HepG2 (cell line): ENCODE measurements around the gene DENND1C. TPM values are rescaled to one million over a fixed set of nuclear protein-coding genes. Genes with fewer than 3 reads are reported as not detected.

Source experiments
- BHLHE40 ChIP-seq: IDR thresholded peaks from 2 replicates; pipeline ENCODE4 v1.6.1; 2011; ENCODE audit warnings: low read length, improper control_type of control experiment
- CBFB ChIP-seq: sonication (generic); formaldehyde crosslinking; IDR thresholded peaks from 2 replicates; pipeline ENCODE4 v1.4.0; 2020; ENCODE audit warnings: missing genetic modification reagents
- CHCHD3 ChIP-seq: sonication (generic); formaldehyde crosslinking; IDR thresholded peaks from 2 replicates; pipeline ENCODE4 v1.8.0; 2022; ENCODE audit warnings: mild to moderate bottlenecking, missing genetic modification reagents, moderate library complexity
- FOXK1 ChIP-seq: sonication (generic); formaldehyde crosslinking; IDR thresholded peaks from 2 replicates; pipeline ENCODE4 v1.4.0; 2020; ENCODE audit warnings: low read depth, missing genetic modification reagents, borderline replicate concordance
- HNF4A ChIP-seq: sonication (generic); formaldehyde crosslinking; IDR thresholded peaks from 2 replicates; pipeline ENCODE4 v1.4.0; 2020; ENCODE audit warnings: missing genetic modification reagents
- HOXA3 ChIP-seq: sonication (generic); formaldehyde crosslinking; IDR thresholded peaks from 2 replicates; pipeline ENCODE4 v1.5.0; 2020; ENCODE audit warnings: missing genetic modification reagents
- IKZF4 ChIP-seq: sonication (generic); formaldehyde crosslinking; IDR thresholded peaks from 2 replicates; pipeline ENCODE4 v1.5.1; 2020; ENCODE audit warnings: borderline replicate concordance, mild to moderate bottlenecking, low read depth, missing genetic modification reagents; ENCODE audit errors: not compliant biosample characterization
- NR2F6 ChIP-seq, 2 experiments: IDR thresholded peaks; 2 replicates each; pipeline ENCODE4 v1.6.1; 2016; ENCODE audit warnings: antibody characterized with exemption in 1 of 2, mild to moderate bottlenecking in 1 of 2
- REPIN1 ChIP-seq: sonication (generic); formaldehyde crosslinking; IDR thresholded peaks from 2 replicates; pipeline ENCODE4 v1.8.0; 2022; ENCODE audit warnings: missing genetic modification reagents, low read depth, mild to moderate bottlenecking, borderline replicate concordance
- RFX1 ChIP-seq: fragments of 450-650 bp; IDR thresholded peaks from 2 replicates; pipeline ENCODE4 v1.6.1; 2017
- SIX1 ChIP-seq: sonication (generic); formaldehyde crosslinking; IDR thresholded peaks from 2 replicates; pipeline ENCODE4 v1.4.0; 2020; ENCODE audit warnings: missing genetic modification reagents, borderline replicate concordance
- SIX4 ChIP-seq: sonication (generic); formaldehyde crosslinking; IDR thresholded peaks from 2 replicates; pipeline ENCODE4 v1.4.0; 2020; ENCODE audit warnings: missing genetic modification reagents
- TGIF2 ChIP-seq: IDR thresholded peaks from 2 replicates; pipeline ENCODE4 v1.6.1; 2016; ENCODE audit warnings: control low read depth, missing compliant biosample characterization
- ZMYM4 ChIP-seq: sonication (generic); formaldehyde crosslinking; IDR thresholded peaks from 2 replicates; pipeline ENCODE4 v1.8.1; 2023; ENCODE audit warnings: mild to moderate bottlenecking, missing genetic modification reagents
- ZNF282 ChIP-seq: fragments of 450-650 bp; IDR thresholded peaks from 2 replicates; pipeline ENCODE4 v1.6.1; 2018; ENCODE audit not compliant: partially characterized antibody
- ZNF678 ChIP-seq: sonication (generic); formaldehyde crosslinking; IDR thresholded peaks from 2 replicates; pipeline ENCODE4 v1.4.0; 2020; ENCODE audit warnings: mild to moderate bottlenecking, missing genetic modification reagents
- polyA plus RNA-seq, 8 experiments: library from polyadenylated mRNA; depleted of rRNA in 3 of 8; stranded (reverse) in 7 of 8; unstranded in 1 of 8; fragments of >200 nt; fragmentation: Illumina TruSeq in 4 of 8; extraction: Trizol in 4 of 8; gene quantifications; 2 replicates each; pipeline versions ENCODE4 v1.2.1 to v1.2.3, GENCODE V29; 2011 to 2016; ENCODE audit warnings: low read depth in 4 of 8, missing spikeins in 1 of 8, mixed read lengths in 1 of 8; ENCODE audit not compliant: insufficient read depth in 1 of 8
- total RNA-seq, 5 experiments: library from RNA; depleted of rRNA; stranded (reverse); fragments of >200 nt; fragmentation: Illumina TruSeq; extraction: Trizol; gene quantifications; 2 replicates each; pipeline ENCODE4 v1.2.3, GENCODE V29; 2016; ENCODE audit warnings: low read depth in 1 of 5
- TF ChIP-seq, protein P1 (sequence below): IDR thresholded peaks from 2 replicates; pipeline ENCODE4 v1.6.1; 2016; ENCODE audit warnings: missing genetic modification reagents, missing compliant biosample characterization
- TF ChIP-seq, protein P2 (sequence below), 2 experiments: sonication (generic) in 1 of 2; formaldehyde crosslinking in 1 of 2; IDR thresholded peaks; 2 replicates each; pipeline versions ENCODE4 v1.4.0 to v1.6.1; 2018 to 2020; ENCODE audit warnings: missing genetic modification reagents in 2 of 2, borderline replicate concordance in 1 of 2, low read depth in 1 of 2, mild to moderate bottlenecking in 1 of 2, missing biosample characterization in 1 of 2
- TF ChIP-seq, protein P3 (sequence below): sonication (generic); formaldehyde crosslinking; IDR thresholded peaks from 2 replicates; pipeline ENCODE4 v1.4.0; 2020; ENCODE audit warnings: missing genetic modification reagents
- TF ChIP-seq, protein P4 (sequence below): fragments of 450-650 bp; IDR thresholded peaks from 2 replicates; pipeline ENCODE4 v1.6.1; 2016
- TF ChIP-seq, protein P5 (sequence below): sonication (generic); formaldehyde crosslinking; IDR thresholded peaks from 2 replicates; pipeline ENCODE4 v1.5.1; 2020; ENCODE audit warnings: missing genetic modification reagents, mild to moderate bottlenecking, borderline replicate concordance

Gene DENND1C
- total and polyA plus RNA-seq, 2 of the 13 experiments (the other 11 are each of a cell fraction or from before 2014, with no cell fraction given) = 0.04 to 0.73 TPM

DNA sequence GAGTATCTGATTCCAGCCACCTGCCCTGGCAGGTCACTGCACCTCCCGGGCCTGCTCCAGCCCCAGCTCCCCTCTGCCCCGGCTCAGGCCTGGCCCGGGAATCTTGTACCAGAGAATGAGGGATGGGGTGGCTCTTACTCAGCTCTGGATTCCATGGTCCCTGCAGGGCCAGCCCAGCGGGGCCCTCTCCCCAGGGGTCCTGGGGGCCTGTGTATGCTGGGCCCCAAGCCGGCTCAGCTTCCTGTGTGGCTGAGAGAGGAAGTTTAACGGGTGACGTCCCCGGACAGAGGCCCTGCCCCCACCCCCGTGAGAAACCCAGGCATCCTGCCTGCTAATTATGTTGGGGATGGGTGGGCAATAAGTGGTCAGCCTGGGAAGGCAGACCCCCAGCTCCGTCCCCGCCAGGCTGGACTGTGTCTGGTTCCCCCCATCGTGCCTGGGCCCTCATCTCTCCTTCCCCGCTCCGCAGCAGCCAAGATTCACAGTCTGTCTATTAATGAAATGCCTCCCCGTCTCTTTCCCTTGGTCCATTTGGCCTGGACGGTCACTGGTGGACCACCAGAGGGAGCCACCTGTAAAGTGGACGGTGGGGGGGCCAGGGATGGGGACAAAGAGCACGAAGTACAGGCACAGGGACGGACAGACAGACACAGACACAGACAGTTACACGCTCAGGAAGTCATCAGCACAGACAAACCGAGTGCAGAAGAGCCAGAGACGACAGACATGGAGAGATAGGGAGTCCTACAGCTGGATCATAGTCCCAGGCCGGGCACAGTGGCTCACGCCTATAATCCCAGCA is at the start of gene DENND1C (continued):
- TF ChIP-seq, protein P1, sequence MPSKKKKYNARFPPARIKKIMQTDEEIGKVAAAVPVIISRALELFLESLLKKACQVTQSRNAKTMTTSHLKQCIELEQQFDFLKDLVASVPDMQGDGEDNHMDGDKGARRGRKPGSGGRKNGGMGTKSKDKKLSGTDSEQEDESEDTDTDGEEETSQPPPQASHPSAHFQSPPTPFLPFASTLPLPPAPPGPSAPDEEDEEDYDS (CRISPR knock-in tag) = no peak
- TF ChIP-seq, protein P2, sequence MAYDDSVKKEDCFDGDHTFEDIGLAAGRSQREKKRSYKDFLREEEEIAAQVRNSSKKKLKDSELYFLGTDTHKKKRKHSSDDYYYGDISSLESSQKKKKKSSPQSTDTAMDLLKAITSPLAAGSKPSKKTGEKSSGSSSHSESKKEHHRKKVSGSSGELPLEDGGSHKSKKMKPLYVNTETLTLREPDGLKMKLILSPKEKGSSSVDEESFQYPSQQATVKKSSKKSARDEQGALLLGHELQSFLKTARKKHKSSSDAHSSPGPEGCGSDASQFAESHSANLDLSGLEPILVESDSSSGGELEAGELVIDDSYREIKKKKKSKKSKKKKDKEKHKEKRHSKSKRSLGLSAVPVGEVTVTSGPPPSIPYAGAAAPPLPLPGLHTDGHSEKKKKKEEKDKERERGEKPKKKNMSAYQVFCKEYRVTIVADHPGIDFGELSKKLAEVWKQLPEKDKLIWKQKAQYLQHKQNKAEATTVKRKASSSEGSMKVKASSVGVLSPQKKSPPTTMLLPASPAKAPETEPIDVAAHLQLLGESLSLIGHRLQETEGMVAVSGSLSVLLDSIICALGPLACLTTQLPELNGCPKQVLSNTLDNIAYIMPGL (CRISPR knock-in tag; IDR thresholded peaks at IDR 0.05; ENCODE audit: borderline replicate concordance in 1 of 2, low read depth in 1 of 2) = peak; percentile 56 to 58; a peak in 2 of 4 replicates
- no peak for TF ChIP-seq SIX1 (CRISPR knock-in tag)
- TF ChIP-seq HOXA3 (CRISPR knock-in tag) = 0 out of 2 replicates have a peak, but pooled peaks have one; percentile 42
- TF ChIP-seq BHLHE40 = 0 out of 2 replicates have a peak, but pooled peaks have one; percentile 6
- no peak for TF ChIP-seq NR2F6 (IDR thresholded peaks at IDR 0.05)
- 0 out of 2 replicates have a peak, but pooled peaks have one; percentile 7 for TF ChIP-seq NR2F6 (CRISPR knock-in tag; IDR thresholded peaks at IDR 0.05)
- TF ChIP-seq HNF4A (CRISPR knock-in tag) = peak; percentile 82
- TF ChIP-seq CBFB = no peak
- no peak for TF ChIP-seq SIX4 (CRISPR knock-in tag)
- TF ChIP-seq, protein P3, sequence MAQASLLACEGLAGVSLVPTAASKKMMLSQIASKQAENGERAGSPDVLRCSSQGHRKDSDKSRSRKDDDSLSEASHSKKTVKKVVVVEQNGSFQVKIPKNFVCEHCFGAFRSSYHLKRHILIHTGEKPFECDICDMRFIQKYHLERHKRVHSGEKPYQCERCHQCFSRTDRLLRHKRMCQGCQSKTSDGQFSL (CRISPR knock-in tag) = peak; percentile 100
- no peak for TF ChIP-seq IKZF4 (CRISPR knock-in tag)
- no peak for TF ChIP-seq RFX1
- 0 out of 2 replicates have a peak, but pooled peaks have one; percentile 14 for TF ChIP-seq ZMYM4 (CRISPR knock-in tag)
- TF ChIP-seq, protein P4, sequence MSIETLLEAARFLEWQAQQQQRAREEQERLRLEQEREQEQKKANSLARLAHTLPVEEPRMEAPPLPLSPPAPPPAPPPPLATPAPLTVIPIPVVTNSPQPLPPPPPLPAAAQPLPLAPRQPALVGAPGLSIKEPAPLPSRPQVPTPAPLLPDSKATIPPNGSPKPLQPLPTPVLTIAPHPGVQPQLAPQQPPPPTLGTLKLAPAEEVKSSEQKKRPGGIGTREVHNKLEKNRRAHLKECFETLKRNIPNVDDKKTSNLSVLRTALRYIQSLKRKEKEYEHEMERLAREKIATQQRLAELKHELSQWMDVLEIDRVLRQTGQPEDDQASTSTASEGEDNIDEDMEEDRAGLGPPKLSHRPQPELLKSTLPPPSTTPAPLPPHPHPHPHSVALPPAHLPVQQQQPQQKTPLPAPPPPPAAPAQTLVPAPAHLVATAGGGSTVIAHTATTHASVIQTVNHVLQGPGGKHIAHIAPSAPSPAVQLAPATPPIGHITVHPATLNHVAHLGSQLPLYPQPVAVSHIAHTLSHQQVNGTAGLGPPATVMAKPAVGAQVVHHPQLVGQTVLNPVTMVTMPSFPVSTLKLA = no peak
- TF ChIP-seq ZNF282 = no peak
- TF ChIP-seq REPIN1 (CRISPR knock-in tag) = 0 out of 2 replicates have a peak, but pooled peaks have one; percentile 29
- TF ChIP-seq FOXK1 (CRISPR knock-in tag) = no peak
- no peak for TF ChIP-seq CHCHD3 (CRISPR knock-in tag)
- TF ChIP-seq, protein P5, sequence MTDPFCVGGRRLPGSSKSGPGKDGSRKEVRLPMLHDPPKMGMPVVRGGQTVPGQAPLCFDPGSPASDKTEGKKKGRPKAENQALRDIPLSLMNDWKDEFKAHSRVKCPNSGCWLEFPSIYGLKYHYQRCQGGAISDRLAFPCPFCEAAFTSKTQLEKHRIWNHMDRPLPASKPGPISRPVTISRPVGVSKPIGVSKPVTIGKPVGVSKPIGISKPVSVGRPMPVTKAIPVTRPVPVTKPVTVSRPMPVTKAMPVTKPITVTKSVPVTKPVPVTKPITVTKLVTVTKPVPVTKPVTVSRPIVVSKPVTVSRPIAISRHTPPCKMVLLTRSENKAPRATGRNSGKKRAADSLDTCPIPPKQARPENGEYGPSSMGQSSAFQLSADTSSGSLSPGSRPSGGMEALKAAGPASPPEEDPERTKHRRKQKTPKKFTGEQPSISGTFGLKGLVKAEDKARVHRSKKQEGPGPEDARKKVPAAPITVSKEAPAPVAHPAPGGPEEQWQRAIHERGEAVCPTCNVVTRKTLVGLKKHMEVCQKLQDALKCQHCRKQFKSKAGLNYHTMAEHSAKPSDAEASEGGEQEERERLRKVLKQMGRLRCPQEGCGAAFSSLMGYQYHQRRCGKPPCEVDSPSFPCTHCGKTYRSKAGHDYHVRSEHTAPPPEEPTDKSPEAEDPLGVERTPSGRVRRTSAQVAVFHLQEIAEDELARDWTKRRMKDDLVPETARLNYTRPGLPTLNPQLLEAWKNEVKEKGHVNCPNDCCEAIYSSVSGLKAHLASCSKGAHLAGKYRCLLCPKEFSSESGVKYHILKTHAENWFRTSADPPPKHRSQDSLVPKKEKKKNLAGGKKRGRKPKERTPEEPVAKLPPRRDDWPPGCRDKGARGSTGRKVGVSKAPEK = no peak
- no peak for TF ChIP-seq ZNF678 (CRISPR knock-in tag)
- TF ChIP-seq TGIF2 (CRISPR knock-in tag) = 0 out of 2 replicates have a peak, but pooled peaks have one; percentile 47
